ENCODE measurements around the gene CLIP1.
"Not testable (repeated sequence)": the region's sequence is repeated elsewhere in the genome, so short reads cannot be mapped to it uniquely, and the experiment has no call there.

The CLIP1 gene

GRCh38 chr12:122435186-122435585 lies 12.7 kb upstream of the CLIP1 start:
- no peak for DNase-seq (ENCODE audit: low spot score)

- DNase-seq (ENCODE audit: low spot score), result not testable (repeated sequence)
Observed at GRCh38 chr12:122429043-122429442, 6.6 kb upstream of the CLIP1 start.

GRCh38 chr12:122427403-122427802 lies 4.9 kb upstream of the CLIP1 start:
- no peak for DNase-seq (ENCODE audit: low spot score)

GRCh38 chr12:122423258-122424165 lies 1.0 kb upstream of the CLIP1 start:
- peak; percentile 33 for DNase-seq (ENCODE audit: low spot score)

GRCh38 chr12:122422730-122423257 lies 325 bp upstream of the CLIP1 start:
- no peak for DNase-seq (ENCODE audit: low spot score)

GRCh38 chr12:122421187-122421820 lies 1.2 kb downstream of the CLIP1 start:
- DNase-seq (ENCODE audit: low spot score), result no peak

- no peak for DNase-seq (ENCODE audit: low spot score)
Observed at GRCh38 chr12:122420471-122421162, 1.9 kb downstream of the CLIP1 start.

GRCh38 chr12:122419094-122419493 lies 3.4 kb downstream of the CLIP1 start:
- not testable (repeated sequence) for DNase-seq (ENCODE audit: low spot score)

- DNase-seq (ENCODE audit: low spot score), result not testable (repeated sequence)
Observed at GRCh38 chr12:122415665-122416064, 6.8 kb downstream of the CLIP1 start.

- DNase-seq (ENCODE audit: low spot score), result no peak
Observed at GRCh38 chr12:122413516-122414404, 8.7 kb downstream of the CLIP1 start.

- DNase-seq (ENCODE audit: low spot score), result no peak
Observed at GRCh38 chr12:122412851-122413433, 9.5 kb downstream of the CLIP1 start.

- peak; percentile 34 for DNase-seq (ENCODE audit: low spot score)
Observed at GRCh38 chr12:122411537-122411936, 10.9 kb downstream of the CLIP1 start.

GRCh38 chr12:122407208-122407607 lies 15.3 kb downstream of the CLIP1 start:
- DNase-seq (ENCODE audit: low spot score), result no peak

GRCh38 chr12:122406701-122407164 lies 15.7 kb downstream of the CLIP1 start:
- no peak for DNase-seq (ENCODE audit: low spot score)

- DNase-seq (ENCODE audit: low spot score), result no peak
Observed at GRCh38 chr12:122403831-122404230, 18.6 kb downstream of the CLIP1 start.

GRCh38 chr12:122403115-122403770 lies 19.2 kb downstream of the CLIP1 start:
- DNase-seq (ENCODE audit: low spot score), result no peak

GRCh38 chr12:122402264-122402663 lies 20.2 kb downstream of the CLIP1 start:
- no peak for DNase-seq (ENCODE audit: low spot score)

- peak; percentile 74 for DNase-seq (ENCODE audit: low spot score)
Observed at GRCh38 chr12:122399592-122400373, 22.7 kb downstream of the CLIP1 start.

- DNase-seq (ENCODE audit: low spot score), result no peak
Observed at GRCh38 chr12:122399254-122399591, 23.2 kb downstream of the CLIP1 start.

GRCh38 chr12:122397981-122398380 lies 24.5 kb downstream of the CLIP1 start:
- DNase-seq (ENCODE audit: low spot score), result not testable (repeated sequence)
